Caco-2 (cell line): ENCODE data around the gene TRAPPC14. TPM values are rescaled to one million over a fixed set of nuclear protein-coding genes. Genes with fewer than 3 reads are reported as not detected.

Experiments
- BruUV-seq: library from RNA; stranded (reverse); fragments of 400-500 nt; replicated peaks from 2 replicates; lab custom pipeline; 2021; lab: Mats Ljungman, UMichigan
- CTCF ChIA-PET: fragments of 300-600 bp; sonication (Branson Sonifier 250); formaldehyde crosslinking; loops from one replicate; lab custom pipeline; 2022; ENCODE audit warnings: antibody characterized with exemption; lab: Charles Lee
- POLR2A ChIA-PET: fragments of 300-600 bp; sonication (Branson Sonifier 250); formaldehyde crosslinking; loops from one replicate; lab custom pipeline; 2022; ENCODE audit warnings: antibody characterized with exemption; lab: Charles Lee
- DNase-seq, 2 experiments: peaks; one replicate each; pipeline versions ENCODE4 v3.0.0 to v3.0.0-alpha.2; 2020 to 2022
- H3K27me3 ChIP-seq: replicated peaks from 2 replicates; pipeline ENCODE4 v1.6.0; 2011; ENCODE audit warnings: low read length; ENCODE audit not compliant: control insufficient read depth, insufficient read depth
- H3K36me3 ChIP-seq: 2 replicates; pipeline ENCODE4 v1.5.1; 2011; ENCODE audit warnings: low read length; ENCODE audit not compliant: control insufficient read depth, insufficient read depth
- H3K4me1 ChIP-seq: fragments of 250-450 bp; sonication (Bioruptor Pico); 2 replicates; pipeline ENCODE4 v1.5.1; 2020; ENCODE audit warnings: mild to moderate bottlenecking
- H3K4me3 ChIP-seq: 2 replicates; pipeline ENCODE4 v1.5.1; 2011; ENCODE audit warnings: low read depth, mild to moderate bottlenecking, control low read depth, low read length
- H3K9me3 ChIP-seq: fragments of 250-450 bp; sonication (Bioruptor Pico); 2 replicates; pipeline ENCODE4 v1.5.1; 2020; ENCODE audit warnings: mild to moderate bottlenecking, moderate library complexity
- H3K27ac Mint-ChIP-seq: one replicate; pipeline ENCODE4 v1.8.0; 2022; ENCODE audit warnings: mixed read lengths; ENCODE audit not compliant: unreplicated experiment
- H3K27me3 Mint-ChIP-seq: one replicate; pipeline ENCODE4 v1.8.0; 2022; ENCODE audit warnings: mixed read lengths; ENCODE audit not compliant: insufficient read depth, unreplicated experiment
- H3K36me3 Mint-ChIP-seq: one replicate; pipeline ENCODE4 v1.8.0; 2022; ENCODE audit warnings: mild to moderate bottlenecking, mixed read lengths; ENCODE audit not compliant: insufficient read depth, unreplicated experiment
- H3K4me1 Mint-ChIP-seq: one replicate; pipeline ENCODE4 v1.8.0; 2022; ENCODE audit warnings: low read depth, mixed read lengths; ENCODE audit not compliant: unreplicated experiment
- H3K4me3 Mint-ChIP-seq: one replicate; pipeline ENCODE4 v1.8.0; 2022; ENCODE audit warnings: mild to moderate bottlenecking, moderate library complexity, mixed read lengths; ENCODE audit not compliant: unreplicated experiment
- H3K9me3 Mint-ChIP-seq: one replicate; pipeline ENCODE4 v1.8.0; 2022; ENCODE audit warnings: mixed read lengths; ENCODE audit not compliant: unreplicated experiment
- CTCF ChIP-seq, 2 experiments: fragments of 200-600 bp in 1 of 2; IDR thresholded peaks; 1 replicate in 1 of 2; 2 replicates in 1 of 2; pipeline versions ENCODE4 v1.5.1 to v1.8.0; 2011 to 2022; ENCODE audit warnings: antibody characterized with exemption in 1 of 2, control low read depth in 1 of 2, inconsistent platforms in 1 of 2, low read depth in 1 of 2, low read length in 1 of 2, mild to moderate bottlenecking in 1 of 2, moderate library complexity in 1 of 2; ENCODE audit not compliant: insufficient read depth in 1 of 2, severe bottlenecking in 1 of 2, unreplicated experiment in 1 of 2
- intact Hi-C: fragments of 100-400 bp; cut with micrococcal nuclease; formaldehyde crosslinking; loops from one replicate; pipeline ENCODE4 v1.10.0; 2022; ENCODE audit not compliant: unreplicated experiment
- total RNA-seq: library from RNA; stranded (reverse); gene quantifications from 2 replicates; pipeline ENCODE4 v1.2.3, GENCODE V29; 2022

Gene TRAPPC14
- total RNA-seq, 1 experiment from 2014 or later, result 23.2 TPM

- Mint-ChIP-seq H3K4me1 (peaks cover 44% of the 10 kb centered on the region), H3K9me3 (no peaks in the 10 kb centered on the region), H3K36me3 (no peaks in the 10 kb centered on the region), H3K4me3 (peak overlapping the region; percentile 71), H3K27me3 (no peaks in the 10 kb centered on the region), H3K27ac (no peak overlapping the region)
- intact Hi-C loops, result no loop called here
- ChIA-PET CTCF (interaction anchor here (0.9 kb wide), 1 partner anchor 9 kb away, joined by 3 read pairs; no protein-coding TSS in a partner anchor), POLR2A (interaction anchor here (1.0 kb wide), 1 partner anchor 11 kb away, joined by 3 read pairs; no protein-coding TSS in a partner anchor)
- H3K4me1 ChIP-seq, result peaks cover 32% of the 10 kb centered on the region
- no peaks in the 10 kb centered on the region for H3K27me3 ChIP-seq
- TF ChIP-seq CTCF (IDR thresholded peaks at IDR 0.05; ENCODE audit: insufficient read depth in 1 of 2, low read depth in 1 of 2, low read length in 1 of 2, severe bottlenecking in 1 of 2, unreplicated experiment in 1 of 2), result no peak
- no peak for DNase-seq
- H3K36me3 ChIP-seq, result no peaks in the 10 kb centered on the region
- H3K9me3 ChIP-seq, result no peaks in the 10 kb centered on the region
- BruUV-seq, result no TSS peak
- H3K4me3 ChIP-seq, result no peak overlapping the region
Measured at GRCh38 chr7:100166317-100166940, 7.9 kb upstream of the TRAPPC14 start.

- Mint-ChIP-seq H3K4me3 (no peak overlapping the region), H3K27ac (no peak overlapping the region), H3K4me1 (peaks cover 37% of the 10 kb centered on the region), H3K36me3 (peaks cover 15% of the 10 kb centered on the region), H3K27me3 (no peaks in the 10 kb centered on the region), H3K9me3 (no peaks in the 10 kb centered on the region)
- no peaks in the 10 kb centered on the region for H3K27me3 ChIP-seq
- TF ChIP-seq CTCF (IDR thresholded peaks at IDR 0.05; ENCODE audit: insufficient read depth in 1 of 2, low read depth in 1 of 2, low read length in 1 of 2, severe bottlenecking in 1 of 2, unreplicated experiment in 1 of 2), result no peak
- no peak overlapping the region for H3K4me3 ChIP-seq
- CTCF ChIA-PET, result interaction anchor here (0.7 to 1.1 kb wide), 3 partner anchors 13 to 130 kb away, joined by 3 to 4 read pairs (median 3); partner anchors contain the start of gene GPC2
- intact Hi-C loops, result no loop called here
- H3K4me1 ChIP-seq, result peaks cover 32% of the 10 kb centered on the region
- no peaks in the 10 kb centered on the region for H3K9me3 ChIP-seq
- BruUV-seq, result no TSS peak
- H3K36me3 ChIP-seq, result no peaks in the 10 kb centered on the region
- POLR2A ChIA-PET, result no interaction called here
- DNase-seq, result no peak
Measured at GRCh38 chr7:100163871-100164270, 5.3 kb upstream of the TRAPPC14 start.

- intact Hi-C loops, result no loop called here
- Mint-ChIP-seq H3K27me3 (no peaks in the 10 kb centered on the region), H3K4me1 (peaks cover 30% of the 10 kb centered on the region), H3K36me3 (peaks cover 22% of the 10 kb centered on the region), H3K27ac (no peak overlapping the region), H3K9me3 (no peaks in the 10 kb centered on the region), H3K4me3 (no peak overlapping the region)
- Histone ChIP-seq H3K9me3 (no peaks in the 10 kb centered on the region), H3K27me3 (no peaks in the 10 kb centered on the region), H3K36me3 (no peaks in the 10 kb centered on the region), H3K4me1 (peaks cover 26% of the 10 kb centered on the region), H3K4me3 (no peak overlapping the region)
- ChIA-PET POLR2A (interaction anchor here (0.6 to 1.0 kb wide), 3 partner anchors 10 to 80 kb away, joined by 3 read pairs; partner anchors contain the start of gene LAMTOR4), CTCF (interaction anchor here (0.7 to 1.1 kb wide), 4 partner anchors 14 to 210 kb away, joined by 3 to 4 read pairs (median 4); partner anchors contain the start of gene GPC2)
- DNase-seq, result peak; percentile 64 to 79
- no TSS peak for BruUV-seq
- no peak for TF ChIP-seq CTCF (IDR thresholded peaks at IDR 0.05; ENCODE audit: insufficient read depth in 1 of 2, low read depth in 1 of 2, low read length in 1 of 2, severe bottlenecking in 1 of 2, unreplicated experiment in 1 of 2)
Measured at GRCh38 chr7:100163006-100163531, 4.5 kb upstream of the TRAPPC14 start.
